Stimulated activated CD8-positive, alpha-beta memory T cell treated with anti-CD3 and anti-CD28 coated beads, Interleukin-4, amount 100 ng/mL, for 4 hours (primary cell): ENCODE measurements around the gene KLHL17.
A peak's percentile ranks its signal among the peaks of the same experiment; 100 is the strongest.

ENCODE experiments used
- DNase-seq, 2 donors: peaks; one replicate each; pipeline ENCODE4 v3.0.0-alpha.2; 2020; ENCODE audit warnings: low read depth in 2 of 2, low spot score in 1 of 2

Gene KLHL17

DNA sequence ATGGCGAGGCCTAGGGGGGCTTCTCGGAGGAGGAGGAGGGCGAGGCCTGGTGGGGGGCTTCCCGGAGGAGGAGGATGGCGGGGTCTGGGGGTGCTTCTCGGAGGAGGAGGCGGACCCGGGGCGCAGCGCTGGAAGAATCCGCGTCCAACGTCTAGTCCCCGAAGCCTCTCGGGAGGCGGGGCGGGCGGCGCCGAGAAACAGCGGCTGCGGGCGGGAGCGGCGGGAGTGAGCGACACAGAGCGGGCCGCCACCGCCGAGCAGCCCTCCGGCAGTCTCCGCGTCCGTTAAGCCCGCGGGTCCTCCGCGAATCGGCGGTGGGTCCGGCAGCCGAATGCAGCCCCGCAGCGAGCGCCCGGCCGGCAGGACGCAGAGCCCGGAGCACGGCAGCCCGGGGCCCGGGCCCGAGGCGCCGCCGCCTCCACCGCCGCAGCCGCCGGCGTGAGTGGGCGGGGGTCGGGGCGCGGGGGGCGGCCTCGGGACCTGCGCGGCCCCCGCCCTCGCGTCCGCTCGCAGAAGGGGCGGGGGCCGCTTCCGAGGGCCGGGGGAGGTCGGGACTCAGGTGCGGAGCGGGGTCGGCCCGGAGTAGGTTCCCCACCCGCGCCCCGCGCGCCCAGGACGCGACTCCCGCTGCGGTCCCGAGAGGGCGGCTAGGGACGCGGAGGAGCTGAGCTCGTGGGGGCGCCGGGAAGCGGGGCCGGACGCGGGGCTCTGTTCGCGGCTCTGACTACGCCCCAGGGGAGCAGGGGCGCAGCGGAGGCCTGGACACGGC, at the start of gene KLHL17:
Gene KLHL17 (plus strand): TSS at position 222 of the 769 bp plus-strand sequence. CDS start 110 bp downstream, at position 332.
- DNase-seq = peak; percentile 52 to 56

DNA sequence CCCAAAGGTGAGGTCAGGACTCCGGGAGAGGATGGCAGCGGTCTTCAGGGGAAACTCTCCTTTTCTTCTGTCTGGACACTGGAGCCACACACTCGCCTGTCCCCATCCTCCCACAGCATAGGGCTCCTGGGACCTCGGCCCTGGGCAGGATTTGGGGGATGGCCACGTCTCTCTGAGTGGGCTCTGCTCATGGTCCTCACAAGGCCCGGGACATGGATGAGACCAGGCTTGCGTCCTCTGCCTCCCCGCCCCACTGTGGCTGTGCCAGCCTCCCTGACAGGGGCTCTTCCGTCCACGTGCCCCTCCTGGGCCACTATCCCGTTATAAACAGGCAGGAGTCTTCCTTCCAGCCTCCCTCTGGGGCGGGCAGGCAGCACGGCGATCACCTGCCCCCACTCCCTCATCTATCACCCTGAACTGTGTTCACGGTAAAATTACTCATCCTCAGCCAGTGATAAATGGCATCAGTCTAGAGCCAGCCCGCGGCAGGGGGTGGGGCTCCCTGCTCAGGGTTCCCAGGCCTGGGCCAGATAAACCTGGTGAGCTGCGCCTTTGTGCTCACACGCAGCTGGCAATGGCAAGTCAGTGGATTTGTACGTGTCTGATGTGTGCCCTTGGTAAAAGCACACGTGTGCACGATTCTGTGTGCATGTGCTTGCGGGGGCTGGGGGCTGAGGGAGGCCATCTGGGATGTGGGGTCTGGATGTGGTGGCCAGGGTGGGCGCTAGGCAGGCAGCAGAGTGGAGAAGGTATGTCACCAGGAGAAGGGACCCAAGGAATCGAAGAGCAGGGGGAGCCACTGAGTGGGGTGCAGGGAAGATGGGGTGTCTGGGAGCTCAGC, 49.3 kb upstream of the KLHL17 start:
- no peak for DNase-seq

DNA sequence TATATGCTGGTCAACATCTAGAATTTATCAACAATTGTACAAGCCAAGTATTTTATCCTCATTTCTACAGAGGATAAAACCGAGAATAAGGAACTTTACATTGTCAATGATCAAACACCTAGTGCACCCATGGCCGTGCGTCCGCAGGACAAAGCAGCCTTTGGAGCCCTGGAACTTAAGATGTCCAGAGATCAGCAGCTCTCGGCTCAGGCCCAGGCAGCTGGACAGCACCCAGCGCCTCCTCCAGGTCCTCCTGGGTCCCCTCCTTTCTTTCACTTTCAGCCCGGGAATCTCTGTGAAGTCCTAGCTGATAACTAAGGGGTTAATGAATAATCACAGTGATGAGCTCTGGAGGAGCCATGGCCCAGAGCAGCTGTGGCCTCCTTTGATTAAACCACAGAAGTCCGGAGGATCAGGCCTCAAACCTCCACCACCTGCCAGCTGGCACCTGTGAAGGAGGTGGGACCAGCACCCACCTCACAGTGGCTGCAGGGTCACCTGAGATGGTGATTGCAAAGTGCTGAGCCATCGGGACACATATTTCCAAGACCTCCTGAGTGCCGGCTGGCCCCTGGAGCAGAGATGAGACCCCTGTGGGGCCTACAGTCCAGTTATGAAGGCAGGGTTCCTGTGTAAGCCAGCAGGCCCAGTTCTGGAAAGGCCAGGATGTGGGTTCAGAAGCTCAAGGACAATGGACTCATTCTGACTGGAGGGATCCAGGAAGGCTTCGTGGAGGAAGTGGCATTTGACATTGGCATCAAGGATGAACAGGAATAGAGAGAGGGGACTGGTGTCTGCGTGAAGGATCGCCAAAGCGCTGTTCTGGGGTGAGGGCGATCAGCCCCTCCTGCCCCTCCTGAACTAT, 48.3 kb upstream of the KLHL17 start:
- no peak for DNase-seq

DNA sequence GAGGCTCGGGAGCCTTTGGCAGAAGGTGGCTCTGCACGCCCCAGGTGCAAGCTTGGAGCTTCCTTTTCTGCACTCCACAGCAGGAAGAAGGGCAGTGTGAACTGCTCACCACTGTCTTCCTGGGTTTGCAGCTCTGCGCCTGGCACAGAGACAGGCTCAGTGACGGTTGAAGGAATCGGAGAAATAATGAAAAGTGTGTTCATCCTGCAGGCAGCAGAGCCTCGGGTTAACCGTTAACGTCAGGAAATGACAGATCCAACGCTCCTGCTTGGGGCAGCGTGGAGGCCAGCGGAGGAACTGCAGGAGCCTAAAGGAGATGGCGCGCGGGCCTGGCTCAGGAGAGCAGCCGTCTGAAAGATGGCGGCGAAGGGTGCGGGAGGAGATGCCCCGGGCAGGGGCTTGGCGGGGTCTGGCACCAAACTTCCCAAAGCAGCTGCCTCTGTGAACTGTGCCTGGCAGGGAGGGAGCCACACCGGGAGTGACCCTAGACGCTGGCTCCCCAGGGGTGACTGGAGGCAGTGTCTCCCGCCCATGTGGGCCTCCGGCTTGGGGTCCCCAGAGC, 47.6 kb upstream of the KLHL17 start:
- DNase-seq = no peak

DNA sequence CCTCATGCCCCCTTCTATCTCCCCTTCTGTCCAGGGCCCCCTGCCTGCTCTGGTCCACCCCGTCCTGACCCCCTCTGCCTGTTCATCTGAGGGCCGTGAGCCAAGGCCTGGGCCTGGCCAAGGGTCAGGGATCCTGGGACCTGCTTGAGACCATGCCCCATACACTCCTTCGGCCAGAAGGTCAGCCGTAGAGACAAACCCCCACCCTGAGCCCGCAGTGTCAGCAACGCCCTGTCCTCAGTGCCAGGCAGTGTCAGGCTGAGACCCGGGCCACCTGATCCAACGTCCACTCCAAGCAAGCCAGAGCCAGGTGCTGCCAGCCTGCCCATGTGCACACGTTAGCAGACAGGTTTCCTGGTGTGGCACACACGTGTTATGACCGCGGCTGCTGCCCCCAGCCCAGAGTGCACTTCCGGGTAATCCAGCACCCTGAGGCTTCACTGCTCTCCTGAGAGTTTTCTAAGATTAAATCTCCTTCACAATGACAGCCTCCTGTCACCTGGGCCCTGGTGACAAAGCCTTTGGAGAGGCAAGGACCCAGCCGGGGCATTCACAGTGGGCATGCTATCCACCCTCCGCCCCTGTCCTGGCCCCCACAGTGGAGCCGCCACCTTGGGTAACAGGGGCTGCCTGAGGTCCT, 46.8 kb upstream of the KLHL17 start:
- no peak for DNase-seq

DNA sequence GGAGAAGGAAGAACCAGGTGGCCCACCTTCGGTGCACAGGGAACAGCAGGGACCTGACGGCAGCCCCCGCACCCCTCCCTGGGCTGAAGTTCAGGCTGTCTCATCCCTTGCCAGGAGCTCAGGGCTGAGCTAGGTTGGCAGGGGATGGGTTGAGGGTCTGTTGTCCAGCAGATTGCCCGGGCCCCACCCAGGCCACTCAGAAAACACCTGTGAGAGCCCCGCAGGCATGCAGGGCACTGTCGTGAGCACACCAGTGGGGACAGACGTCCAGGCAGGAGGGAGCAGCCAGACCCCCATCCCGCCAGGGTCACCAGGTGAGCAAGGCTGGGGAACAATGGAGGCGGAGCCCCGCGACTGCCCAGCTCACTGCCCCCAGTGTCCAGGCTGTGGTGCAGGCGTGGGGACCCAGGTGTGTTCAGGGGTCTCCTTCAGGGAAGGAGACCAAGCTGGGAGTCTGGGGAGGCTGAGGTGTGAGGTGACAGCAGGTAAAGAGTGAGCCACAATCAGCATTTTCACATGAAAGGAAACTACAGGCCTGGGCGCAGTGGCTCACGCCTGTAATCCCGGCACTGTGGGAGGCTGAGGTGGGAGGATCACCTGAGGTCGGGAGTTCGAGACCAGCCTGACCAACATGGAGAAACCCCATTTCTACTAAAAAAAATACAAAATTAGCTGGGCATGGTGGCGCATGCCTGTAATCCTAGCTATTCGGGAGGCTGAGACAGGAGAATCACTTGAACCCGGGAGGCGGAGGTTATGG, 46.1 kb upstream of the KLHL17 start:
- DNase-seq = no peak

DNA sequence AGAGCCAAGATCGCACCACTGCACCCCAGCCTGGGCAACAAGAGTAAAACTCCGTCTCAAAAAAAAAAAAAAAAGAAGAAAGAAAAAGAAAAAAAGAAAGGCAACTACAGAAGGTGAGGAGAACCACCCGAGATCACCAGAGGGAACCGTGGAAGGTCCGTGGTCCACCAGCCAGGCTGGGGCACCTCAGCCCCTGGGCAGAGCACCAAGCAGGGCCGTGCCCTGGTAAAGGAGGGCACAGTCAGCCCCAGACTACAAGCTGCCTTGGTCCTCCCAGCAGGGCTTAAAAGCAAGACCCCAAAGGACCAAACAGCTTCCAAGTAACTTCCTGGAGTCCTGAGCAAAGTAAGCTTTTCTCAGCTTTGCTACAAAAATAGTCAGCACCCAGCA, 45.5 kb upstream of the KLHL17 start:
- no peak for DNase-seq

DNA sequence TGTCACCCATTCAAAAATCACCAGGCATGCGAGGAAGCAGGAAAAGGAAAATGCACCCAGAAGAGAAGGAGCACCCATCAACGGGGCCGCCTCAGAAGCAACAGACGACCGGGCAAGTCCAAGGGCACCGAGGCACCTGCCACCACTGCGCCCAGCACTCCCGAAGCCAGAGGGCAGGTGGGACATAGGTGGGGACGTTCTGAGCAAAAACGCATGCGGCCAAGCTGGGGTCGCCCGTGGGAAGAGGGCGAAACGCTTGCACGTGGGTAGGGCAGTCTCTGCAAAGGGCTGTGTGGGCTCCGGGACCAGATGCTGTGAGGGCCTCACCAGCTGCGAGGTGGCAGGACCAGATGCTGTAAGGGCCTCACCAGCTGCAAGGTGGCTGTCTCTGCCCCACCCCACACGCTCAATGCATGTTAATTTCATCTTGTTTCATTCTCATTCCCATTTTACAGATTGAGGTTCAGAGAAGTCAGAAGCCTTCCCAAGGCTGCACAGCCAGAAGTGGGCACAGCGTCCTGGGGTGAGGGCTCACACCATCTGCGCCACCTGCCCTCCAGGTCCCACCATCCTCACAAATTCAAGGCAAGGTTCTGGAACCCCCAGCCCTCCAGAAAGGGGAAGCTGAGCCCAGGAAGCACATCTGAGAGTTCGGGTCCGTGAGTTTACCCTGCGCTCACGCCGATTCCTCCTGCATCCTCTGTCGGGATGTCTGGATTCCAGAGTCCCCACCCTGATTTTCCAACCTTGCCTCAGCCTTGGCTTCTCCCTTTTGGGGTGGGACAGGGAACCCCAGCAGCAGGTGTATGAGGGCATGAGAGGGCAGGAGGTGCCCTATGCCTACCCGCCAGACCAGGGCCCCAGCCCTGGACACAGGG, 44.9 kb upstream of the KLHL17 start:
- no peak for DNase-seq

DNA sequence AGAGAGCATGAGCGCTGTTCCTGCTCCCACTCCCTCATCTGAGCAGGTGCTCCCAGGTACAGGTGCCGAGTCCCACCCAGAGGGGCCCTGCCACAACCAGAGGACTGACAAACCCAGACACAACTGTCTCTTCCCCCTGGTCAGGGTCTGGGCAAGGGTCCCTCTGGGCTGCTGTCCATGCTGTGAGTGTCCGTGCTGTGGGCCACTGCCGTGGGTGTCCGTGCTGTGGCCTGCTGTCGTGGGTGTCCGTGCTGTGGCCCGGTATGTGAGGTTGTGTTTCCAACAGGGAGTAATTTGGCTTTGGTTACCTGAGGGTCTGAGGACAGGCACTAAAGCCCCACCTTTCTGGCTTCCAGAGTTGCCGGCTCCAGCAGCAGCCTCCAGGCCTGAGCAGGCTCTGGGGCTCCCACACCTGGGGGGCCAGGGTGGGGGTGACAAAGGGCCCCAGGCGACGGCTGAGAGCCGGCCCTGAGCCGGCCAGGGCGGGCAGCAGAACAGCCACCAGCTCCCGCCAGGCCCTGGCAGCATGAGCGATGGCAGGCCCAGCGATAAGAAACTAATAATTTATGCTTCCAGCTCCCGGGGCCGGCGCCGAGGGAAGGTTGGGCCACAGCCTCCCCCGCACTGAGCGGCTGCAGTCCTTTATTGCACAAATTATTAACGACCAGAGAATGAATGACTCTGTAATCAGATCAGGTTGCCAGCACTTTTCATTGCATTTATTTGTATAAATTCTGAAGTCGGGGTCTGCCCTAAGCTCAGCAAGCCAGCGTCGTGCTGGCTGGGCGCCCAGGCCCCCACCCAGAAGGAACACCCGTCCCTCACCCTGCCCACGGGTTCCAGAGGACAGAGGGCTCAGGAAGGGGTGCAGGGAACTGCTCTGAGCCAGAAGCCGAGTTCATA, 44.0 kb upstream of the KLHL17 start:
- no peak for DNase-seq

DNA sequence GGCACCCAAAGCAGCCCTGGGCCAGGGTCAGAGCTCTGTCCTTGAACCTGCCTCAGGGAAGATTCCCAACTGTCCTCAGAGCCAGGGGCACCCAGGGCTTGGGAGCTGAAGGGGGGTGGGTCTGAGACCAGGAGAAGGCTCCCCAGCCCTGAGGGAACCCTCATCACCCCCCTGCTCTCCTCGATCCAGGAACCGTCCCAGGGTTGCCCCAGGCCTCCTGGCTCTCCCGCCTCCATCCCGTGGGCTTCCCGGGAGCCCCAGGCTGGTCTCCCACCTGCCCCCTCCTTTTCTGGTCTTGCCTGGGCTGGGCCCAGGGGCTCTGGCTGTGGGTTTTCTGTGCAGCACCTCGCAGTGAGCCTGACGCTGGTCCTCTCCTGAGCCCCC, 43.3 kb upstream of the KLHL17 start:
- DNase-seq = no peak

DNA sequence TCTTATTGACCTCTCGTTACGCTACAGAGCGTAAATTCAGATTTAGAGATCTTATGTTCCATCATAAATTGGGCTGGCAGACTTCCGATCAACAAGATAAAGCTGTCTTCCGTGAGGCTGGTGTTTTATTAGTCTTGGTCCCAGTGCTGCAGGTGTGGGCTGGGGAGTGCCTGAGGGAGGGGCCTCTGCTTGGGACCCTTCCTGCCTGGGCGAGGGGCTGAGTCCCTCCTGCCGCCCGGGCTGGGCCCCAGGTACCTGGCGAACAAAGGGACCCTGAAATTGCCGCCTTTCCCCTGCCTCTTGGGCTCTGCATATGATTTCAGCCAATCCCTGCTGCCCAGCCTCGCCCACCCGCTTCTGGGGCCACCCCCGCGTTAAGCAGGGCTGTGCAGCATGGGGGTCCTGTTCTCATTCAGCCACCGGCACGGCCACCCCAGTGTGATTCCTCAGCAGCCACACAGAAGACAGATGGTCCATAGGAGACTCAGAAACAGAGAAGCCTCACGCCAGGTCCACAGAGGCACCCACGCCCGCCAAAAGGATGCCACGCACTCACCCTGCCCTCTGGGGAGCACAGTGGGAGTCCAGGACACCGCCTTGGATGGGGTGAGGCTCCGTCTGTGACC, 42.8 kb upstream of the KLHL17 start:
- no peak for DNase-seq

DNA sequence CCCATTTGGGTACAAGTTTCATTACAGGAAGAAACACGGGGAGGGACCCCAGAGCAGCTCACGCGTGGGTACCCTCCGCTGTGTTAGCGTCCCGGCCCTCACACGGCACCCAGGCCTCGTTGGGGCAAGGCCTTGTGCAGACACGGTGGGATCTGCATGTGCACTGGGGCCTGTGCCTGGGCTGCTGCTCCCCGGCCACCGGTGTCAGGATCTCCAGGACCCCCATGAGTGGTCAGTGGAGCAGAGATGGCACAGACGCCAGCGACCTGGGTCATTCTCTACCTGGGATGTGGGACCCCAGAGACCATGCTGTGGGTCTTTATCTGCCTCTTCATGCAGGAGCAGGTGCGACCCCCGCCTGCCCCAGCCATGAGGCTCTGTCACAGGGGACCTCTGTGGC, 42.0 kb upstream of the KLHL17 start:
- no peak for DNase-seq

DNA sequence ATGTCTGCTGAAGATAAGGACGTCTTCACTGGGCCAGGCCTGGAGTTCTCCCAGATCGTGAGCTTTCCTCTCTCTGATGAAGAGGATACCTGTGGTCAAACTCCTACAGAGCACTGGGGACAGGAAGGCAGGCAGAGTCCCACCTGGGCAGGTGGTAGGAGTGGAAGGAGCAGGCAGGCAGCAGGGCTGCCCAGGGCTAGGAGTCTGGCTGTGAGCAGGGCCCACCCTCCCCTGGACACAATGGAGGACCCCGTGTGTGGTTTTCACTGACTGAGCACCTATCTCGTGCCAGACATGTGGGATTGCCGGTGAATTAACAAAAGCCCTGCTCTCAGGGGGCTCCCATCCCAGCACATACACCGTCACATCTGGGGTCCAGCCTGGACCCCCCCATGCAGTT, 41.5 kb upstream of the KLHL17 start:
- DNase-seq = no peak

DNA sequence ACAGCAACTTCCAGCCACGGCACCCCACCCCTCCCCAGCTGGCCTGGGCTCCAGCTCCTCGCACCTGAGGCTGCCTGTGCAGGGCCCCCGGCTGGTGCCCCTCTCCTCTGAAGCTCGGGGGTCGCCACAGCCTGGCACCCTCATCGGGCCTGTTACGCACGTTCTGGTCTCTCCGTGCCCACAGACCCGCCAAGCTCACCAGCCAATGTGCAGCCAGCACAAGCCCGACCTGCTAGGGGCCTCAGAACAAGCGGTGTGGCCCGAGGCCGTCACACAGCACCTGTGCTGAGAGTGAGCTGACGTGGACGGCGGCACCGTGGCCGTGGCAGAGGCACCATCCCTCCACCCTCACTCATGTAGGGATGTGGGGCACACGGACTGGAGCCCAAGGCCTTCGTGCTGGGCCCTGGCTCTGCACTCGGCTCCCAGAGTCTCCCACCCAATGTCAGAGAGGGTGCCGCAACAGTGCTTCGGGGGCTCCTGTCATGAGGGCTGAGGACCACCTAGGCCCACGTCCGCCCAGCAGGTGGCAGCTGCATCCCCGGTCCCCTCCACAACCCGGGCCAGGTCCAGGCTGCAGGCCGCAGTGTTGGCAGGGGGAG, 41.0 kb upstream of the KLHL17 start:
- no peak for DNase-seq

DNA sequence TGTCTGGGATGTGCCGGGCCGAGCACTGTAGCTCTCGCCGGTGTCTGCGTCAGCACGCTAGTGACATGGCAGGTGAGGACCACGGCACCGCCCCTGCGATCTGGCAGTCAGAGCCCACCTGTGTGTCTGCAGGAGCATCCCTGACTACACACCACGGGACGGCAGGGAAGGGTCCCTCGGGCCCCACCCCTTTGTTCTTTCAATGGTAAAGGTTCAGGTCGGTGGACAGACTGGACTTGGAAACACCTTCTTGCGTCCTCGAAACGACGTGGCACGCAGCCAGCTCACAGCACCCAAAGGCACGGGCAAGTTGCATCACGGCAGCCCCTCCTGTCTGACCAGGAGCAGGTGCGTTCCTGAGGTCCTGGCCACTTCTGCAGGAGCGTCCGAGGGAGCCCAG, 40.4 kb upstream of the KLHL17 start:
- DNase-seq = no peak

DNA sequence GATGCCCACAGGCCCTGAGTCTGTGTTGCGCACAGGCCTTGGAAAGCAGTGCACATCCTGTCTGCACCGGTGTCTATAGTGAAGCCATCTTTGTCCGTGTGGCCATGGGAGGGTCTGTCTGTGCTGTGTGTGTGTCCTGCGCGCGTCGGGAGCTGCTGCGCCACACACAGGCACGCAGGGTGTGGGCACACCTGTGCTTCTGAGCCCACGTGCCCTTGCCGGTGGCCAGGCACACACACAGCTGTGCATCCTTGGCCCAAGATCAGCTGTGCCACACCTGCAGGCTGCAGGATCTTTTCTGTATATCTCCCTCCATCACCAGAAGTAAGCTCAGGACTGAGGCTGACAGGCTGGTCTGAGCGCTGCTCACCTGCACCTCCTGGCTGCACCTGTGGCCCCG, 39.9 kb upstream of the KLHL17 start:
- DNase-seq = no peak
